HEK293T (cell line): ENCODE data around the gene NPHP4.

ENCODE experiments used
- CTCF ChIA-PET: fragments of 350-600 bp; formaldehyde crosslinking; extraction: SDS; loops from one replicate; lab custom pipeline; 2021; ENCODE audit warnings: antibody characterized with exemption, inconsistent platforms; lab: Yijun Ruan, JAX
- POLR2A ChIA-PET: fragments of 350-600 bp; formaldehyde crosslinking; extraction: SDS; loops from one replicate; lab custom pipeline; 2020; ENCODE audit warnings: antibody characterized with exemption, inconsistent platforms; lab: Yijun Ruan, JAX
- DNase-seq: peaks from one replicate; pipeline ENCODE4 v3.0.0; 2012; ENCODE audit warnings: mixed read lengths; ENCODE audit errors: extremely low spot score
- ARNT ChIP-seq: fragments of 450-650 bp; IDR thresholded peaks from 2 replicates; pipeline ENCODE4 v1.6.1; 2017; ENCODE audit warnings: mild to moderate bottlenecking
- BHLHE40 ChIP-seq: fragments of 450-650 bp; IDR thresholded peaks from 2 replicates; pipeline ENCODE4 v1.6.1; 2016; ENCODE audit warnings: mild to moderate bottlenecking, moderate library complexity, borderline replicate concordance
- CTBP1 ChIP-seq: fragments of 450-650 bp; IDR thresholded peaks from 2 replicates; pipeline ENCODE4 v1.6.1; 2016; ENCODE audit warnings: borderline replicate concordance
- ELF4 ChIP-seq: fragments of 450-650 bp; IDR thresholded peaks from 2 replicates; pipeline ENCODE4 v1.6.1; 2017; ENCODE audit warnings: antibody characterized with exemption
- FOXA1 ChIP-seq: fragments of 450-650 bp; IDR thresholded peaks from 2 replicates; pipeline ENCODE4 v1.6.1; 2016; ENCODE audit warnings: mild to moderate bottlenecking
- FOXK2 ChIP-seq: fragments of 450-650 bp; IDR thresholded peaks from 2 replicates; pipeline ENCODE4 v1.6.1; 2016; ENCODE audit warnings: mild to moderate bottlenecking
- FOXM1 ChIP-seq: fragments of 450-650 bp; IDR thresholded peaks from 2 replicates; pipeline ENCODE4 v1.6.1; 2017; ENCODE audit warnings: mild to moderate bottlenecking, borderline replicate concordance
- HDGF ChIP-seq: fragments of 450-650 bp; IDR thresholded peaks from 2 replicates; pipeline ENCODE4 v1.6.1; 2017; ENCODE audit warnings: antibody characterized with exemption, borderline replicate concordance
- L3MBTL2 ChIP-seq: fragments of 450-650 bp; conservative IDR thresholded peaks from 2 replicates; pipeline ENCODE4 v1.6.1; 2016; ENCODE audit warnings: mild to moderate bottlenecking
- LEF1 ChIP-seq: fragments of 450-650 bp; IDR thresholded peaks from 2 replicates; pipeline ENCODE4 v1.6.1; 2017; ENCODE audit warnings: mild to moderate bottlenecking, borderline replicate concordance
- NFRKB ChIP-seq: fragments of 450-650 bp; IDR thresholded peaks from 2 replicates; pipeline ENCODE4 v1.6.1; 2016; ENCODE audit warnings: mild to moderate bottlenecking, moderate library complexity
- SP1 ChIP-seq: fragments of 450-650 bp; IDR thresholded peaks from 2 replicates; pipeline ENCODE4 v1.6.1; 2017
- SUZ12 ChIP-seq: fragments of 450-650 bp; IDR thresholded peaks from 2 replicates; pipeline ENCODE4 v1.6.1; 2016; ENCODE audit warnings: mild to moderate bottlenecking
- TARDBP ChIP-seq: fragments of 450-650 bp; IDR thresholded peaks from 2 replicates; pipeline ENCODE4 v1.6.1; 2016
- ZNF384 ChIP-seq: fragments of 450-650 bp; IDR thresholded peaks from 2 replicates; pipeline ENCODE4 v1.6.1; 2016
- TF ChIP-seq, protein P1 (sequence below): fragments of 450-650 bp; IDR thresholded peaks from 2 replicates; pipeline ENCODE4 v1.6.1; 2016

NPHP4 gene

DNA sequence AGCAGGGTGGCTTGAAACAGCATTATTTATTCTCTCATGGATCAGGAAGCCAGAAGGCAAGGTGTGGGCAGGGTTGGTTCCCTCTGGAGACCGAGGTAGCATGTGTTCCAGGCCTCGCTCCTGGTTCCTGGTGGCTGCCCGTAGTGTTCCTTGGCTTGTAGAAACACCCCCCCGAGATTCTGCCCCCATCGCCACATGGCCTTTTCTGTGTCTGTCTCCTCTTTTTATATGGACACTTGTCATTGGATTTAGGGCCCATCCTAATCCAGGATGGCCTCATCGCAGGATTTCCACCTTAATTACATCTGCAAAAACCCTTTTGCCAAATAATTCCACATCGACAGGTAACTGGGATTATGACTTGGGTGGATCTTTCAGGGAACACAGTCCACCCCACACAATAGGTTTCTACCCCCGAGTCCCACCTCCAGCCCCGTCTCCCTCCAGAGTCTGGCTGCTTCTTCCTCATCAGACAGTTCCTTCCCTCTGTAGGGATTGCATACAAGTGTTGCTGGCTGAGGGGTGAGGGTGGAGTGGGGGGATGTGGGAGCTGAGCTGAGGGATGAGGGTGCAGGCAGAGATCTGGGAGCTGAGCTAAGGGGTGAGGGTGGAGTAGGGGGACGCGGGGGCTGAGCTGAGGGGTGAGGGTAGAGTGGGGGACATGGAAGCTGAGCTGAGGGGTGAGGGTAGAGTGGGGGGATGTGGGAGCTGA lies 12.3 kb upstream of the NPHP4 start:
- CTCF ChIA-PET: interaction anchor here (0.7 kb wide), 1 partner anchor 302 kb away, joined by 4 read pairs; no protein-coding TSS in a partner anchor
- no peak for DNase-seq
- POLR2A ChIA-PET: no interaction called here
- TF ChIP-seq SP1 (no peak), LEF1 (no peak), FOXM1 (no peak), TARDBP (no peak), ARNT (no peak), NFRKB (no peak), FOXA1 (no peak), FOXK2 (no peak), CTBP1 (no peak), L3MBTL2 (no peak), ZNF384 (no peak)
- TF ChIP-seq, protein P1, sequence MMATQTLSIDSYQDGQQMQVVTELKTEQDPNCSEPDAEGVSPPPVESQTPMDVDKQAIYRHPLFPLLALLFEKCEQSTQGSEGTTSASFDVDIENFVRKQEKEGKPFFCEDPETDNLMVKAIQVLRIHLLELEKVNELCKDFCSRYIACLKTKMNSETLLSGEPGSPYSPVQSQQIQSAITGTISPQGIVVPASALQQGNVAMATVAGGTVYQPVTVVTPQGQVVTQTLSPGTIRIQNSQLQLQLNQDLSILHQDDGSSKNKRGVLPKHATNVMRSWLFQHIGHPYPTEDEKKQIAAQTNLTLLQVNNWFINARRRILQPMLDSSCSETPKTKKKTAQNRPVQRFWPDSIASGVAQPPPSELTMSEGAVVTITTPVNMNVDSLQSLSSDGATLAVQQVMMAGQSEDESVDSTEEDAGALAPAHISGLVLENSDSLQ: no peak

DNA sequence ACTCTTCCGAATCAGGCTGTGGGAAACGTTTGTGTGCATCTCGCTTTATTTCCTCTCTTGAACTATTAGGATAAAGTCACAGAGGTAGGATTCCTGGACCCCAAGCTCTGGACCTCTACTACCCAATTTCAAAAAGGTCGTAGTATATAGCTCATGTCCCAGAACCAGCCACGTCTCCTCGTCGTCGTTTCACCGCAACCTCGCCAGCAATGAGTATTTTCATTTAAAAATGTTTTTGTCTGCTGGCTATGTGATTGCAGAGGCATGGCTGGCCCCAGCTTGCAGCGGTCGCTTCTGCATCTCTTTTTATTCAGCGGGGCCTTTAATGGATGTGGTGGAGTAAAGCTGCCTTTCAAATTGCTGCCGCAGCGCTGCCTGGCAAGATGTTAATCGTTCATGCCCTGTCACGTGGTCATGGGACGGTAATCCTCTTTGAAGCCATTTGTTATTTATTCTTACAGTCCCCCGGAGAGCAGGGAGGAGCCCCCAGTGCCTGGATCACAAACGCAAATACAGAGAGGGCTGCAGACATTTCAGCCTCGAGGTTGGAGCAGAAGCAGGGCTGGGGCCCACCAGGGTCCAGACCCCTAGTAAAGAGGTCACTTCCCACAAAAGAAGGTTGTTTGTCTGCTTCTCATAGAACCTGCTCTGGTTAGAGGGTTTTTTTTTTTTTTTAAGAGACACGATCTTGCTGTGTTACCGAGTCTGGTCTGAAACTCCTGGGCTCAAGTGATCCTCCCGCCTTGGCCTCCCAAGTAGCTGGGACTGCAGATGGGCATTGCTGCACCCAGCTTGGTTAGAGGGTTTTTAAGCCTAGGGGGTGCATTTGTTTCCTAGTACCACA lies 11.6 kb upstream of the NPHP4 start:
- TF ChIP-seq FOXM1: no peak
- no peak for TF ChIP-seq FOXA1
- no peak for TF ChIP-seq NFRKB
- no peak for TF ChIP-seq ELF4
- no peak for TF ChIP-seq CTBP1
- no peak; the same call in 1 of the 2 replicates for TF ChIP-seq L3MBTL2
- no peak for TF ChIP-seq HDGF
- no peak for TF ChIP-seq SUZ12
- TF ChIP-seq, protein P1: no peak
- DNase-seq: peak; percentile 35
- POLR2A ChIA-PET: interaction anchor here (2.4 kb wide), 1 partner anchor 11 kb away, joined by 12 read pairs; the partner anchor contains the start of gene NPHP4
- CTCF ChIA-PET: interaction anchor here (0.7 kb wide), 1 partner anchor 301 kb away, joined by 4 read pairs; no protein-coding TSS in a partner anchor

DNA sequence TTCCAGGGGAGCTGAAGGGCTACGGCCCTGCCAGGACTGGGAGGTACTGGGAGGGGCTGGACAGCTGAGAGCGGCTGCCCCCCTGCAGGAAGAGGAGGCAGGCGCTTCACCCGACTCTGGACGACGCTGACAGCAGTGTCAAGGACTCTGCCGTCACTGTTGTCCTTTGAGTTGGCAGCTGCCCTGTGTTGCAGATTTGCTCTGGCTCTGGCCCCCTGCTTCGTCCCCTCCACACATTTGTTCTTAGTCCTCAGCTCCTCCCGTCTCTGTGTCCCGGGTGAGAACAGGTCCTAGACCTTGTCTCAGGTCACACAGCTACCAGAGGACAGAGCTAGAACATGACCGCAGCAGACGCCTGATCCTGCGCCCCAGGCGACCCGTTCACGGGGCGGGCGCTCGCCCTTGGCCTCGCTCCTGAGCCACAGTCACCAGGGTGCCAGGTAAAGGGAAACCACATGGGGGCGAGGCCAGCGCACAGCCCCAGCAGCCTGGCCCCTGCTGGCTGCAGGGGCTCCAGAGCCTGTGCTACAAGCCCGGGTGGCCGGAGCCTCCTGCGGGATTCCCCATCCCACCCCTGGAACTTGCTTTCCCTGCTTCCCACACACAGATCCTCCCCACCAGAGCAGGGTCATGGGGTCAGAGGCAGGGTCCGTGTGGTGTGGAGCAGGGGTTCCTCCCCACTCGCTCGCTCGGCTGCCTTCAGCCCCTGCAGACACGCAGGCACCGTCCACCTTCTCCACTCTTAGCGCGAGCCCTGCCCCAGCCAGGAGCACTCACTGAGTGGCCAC lies 10.7 kb upstream of the NPHP4 start:
- TF ChIP-seq FOXK2 (no peak), TARDBP (no peak), FOXA1 (no peak), NFRKB (no peak), SP1 (no peak), FOXM1 (no peak), HDGF (no peak), BHLHE40 (no peak), L3MBTL2 (no peak), SUZ12 (no peak), ZNF384 (no peak), LEF1 (no peak), CTBP1 (no peak), ELF4 (no peak)
- TF ChIP-seq, protein P1: no peak
- POLR2A ChIA-PET: interaction anchor here (2.4 kb wide), 1 partner anchor 10 kb away, joined by 12 read pairs; the partner anchor contains the start of gene NPHP4
- DNase-seq: no peak
- CTCF ChIA-PET: interaction anchor here (1.0 kb wide), 1 partner anchor 10 kb away, joined by 3 read pairs; no protein-coding TSS in a partner anchor

GRCh38 chr1:6001992-6002576 lies 9.9 kb upstream of the NPHP4 start:
- TF ChIP-seq LEF1: no peak
- no peak for TF ChIP-seq HDGF
- TF ChIP-seq CTBP1: no peak
- TF ChIP-seq, protein P1: no peak
- no peak for TF ChIP-seq FOXM1
- no peak for TF ChIP-seq NFRKB
- TF ChIP-seq ELF4: no peak
- TF ChIP-seq FOXK2: no peak
- TF ChIP-seq SP1: no peak
- no peak for TF ChIP-seq SUZ12
- TF ChIP-seq TARDBP: no peak
- no peak for TF ChIP-seq ARNT
- TF ChIP-seq FOXA1: no peak
- TF ChIP-seq ZNF384: no peak
- TF ChIP-seq L3MBTL2: no peak
- no peak for TF ChIP-seq BHLHE40
- DNase-seq: no peak
- CTCF ChIA-PET: interaction anchor here (1.0 kb wide), 1 partner anchor 9 kb away, joined by 3 read pairs; no protein-coding TSS in a partner anchor
- POLR2A ChIA-PET: interaction anchor here (2.4 kb wide), 1 partner anchor 9 kb away, joined by 12 read pairs; the partner anchor contains the start of gene NPHP4
